GM12878 (cell line): ENCODE results near the gene SH3BP5. TPM values are rescaled to one million over a fixed set of nuclear protein-coding genes. Genes with fewer than 3 reads are reported as not detected.

ENCODE experiments used
- ATAC-seq: fragments of 200-7000 bp; cut with Tn5 transposase; 3 replicates; pipeline ENCODE4 v1.9.1; 2020; ENCODE audit warnings: mild to moderate bottlenecking, moderate library complexity
- BruUV-seq: library from RNA; stranded (reverse); fragments of 400-500 nt; replicated peaks from 2 replicates; lab custom pipeline; 2021; lab: Mats Ljungman, UMichigan
- CTCF ChIA-PET: fragments of 300-600 bp; sonication (Branson Sonifier 250); formaldehyde crosslinking; extraction: SDS; loops from one replicate; lab custom pipeline; 2021; ENCODE audit warnings: inconsistent platforms; lab: Yijun Ruan, JAX
- POLR2A ChIA-PET: fragments of 350-600 bp; formaldehyde crosslinking; extraction: SDS; loops from one replicate; lab custom pipeline; 2021; ENCODE audit warnings: inconsistent platforms; lab: Charles Lee
- RAD21 ChIA-PET: fragments of 300-600 bp; sonication (Branson Sonifier 250); formaldehyde crosslinking; loops from one replicate; lab custom pipeline; 2023; ENCODE audit warnings: antibody characterized with exemption; ENCODE audit not compliant: unreplicated experiment; lab: Charles Lee
- SMC1A ChIA-PET: fragments of 300-600 bp; sonication (Branson Sonifier 250); formaldehyde crosslinking; loops from one replicate; lab custom pipeline; 2023; ENCODE audit not compliant: unreplicated experiment, uncharacterized antibody; lab: Charles Lee
- DNase-seq: peaks from one replicate; pipeline ENCODE4 v3.0.0-alpha.2; 2011; ENCODE audit warnings: low read depth, low spot score
- FAIRE-seq: peaks from 3 replicates; lab custom pipeline; 2011; peaks lifted over from hg19 to GRCh38; lab: Jason Lieb, UNC
- H2AFZ ChIP-seq: 2 replicates; pipeline ENCODE4 v1.6.0; 2011; ENCODE audit warnings: low read depth, low read length, control low read depth; ENCODE audit not compliant: control insufficient read depth
- H3K27ac ChIP-seq: 2 replicates; pipeline ENCODE4 v1.5.1; 2011; ENCODE audit warnings: control low read depth; ENCODE audit not compliant: control insufficient read depth, insufficient read depth
- H3K27me3 ChIP-seq, 2 experiments: replicated peaks in 1 of 2; 2 replicates each; pipeline versions ENCODE4 v1.6.0 to v1.6.1; 2011; ENCODE audit warnings: low read length in 1 of 2; ENCODE audit not compliant: control insufficient read depth in 2 of 2, insufficient read depth in 2 of 2
- H3K36me3 ChIP-seq, 2 experiments: 2 replicates each; pipeline ENCODE4 v1.5.1; 2011; ENCODE audit warnings: low read length in 1 of 2; ENCODE audit not compliant: control insufficient read depth in 2 of 2, insufficient read depth in 2 of 2
- H3K4me1 ChIP-seq: 2 replicates; pipeline ENCODE4 v1.6.1; 2011; ENCODE audit warnings: mild to moderate bottlenecking, low read length, moderate library complexity, mixed read lengths; ENCODE audit not compliant: control insufficient read depth, insufficient read depth
- H3K4me2 ChIP-seq: 2 replicates; pipeline ENCODE4 v1.6.0; 2011; ENCODE audit warnings: control low read depth; ENCODE audit not compliant: control insufficient read depth, insufficient read depth
- H3K4me3 ChIP-seq: fragments of 200-600 bp; sonication (generic); 2 replicates; pipeline ENCODE4 v1.5.1; 2016
- H3K79me2 ChIP-seq: 2 replicates; pipeline ENCODE4 v1.6.0; 2011; ENCODE audit warnings: low read length; ENCODE audit not compliant: control insufficient read depth, insufficient read depth
- H3K9ac ChIP-seq: 2 replicates; pipeline ENCODE4 v1.8.0; 2011; ENCODE audit warnings: low read length, control low read depth, mixed read lengths; ENCODE audit not compliant: control insufficient read depth, insufficient read depth
- H3K9me3 ChIP-seq: replicated peaks from 3 replicates; pipeline ENCODE4 v1.5.1; 2011; ENCODE audit warnings: mild to moderate bottlenecking, low read length; ENCODE audit not compliant: control insufficient read depth, insufficient read depth
- H4K20me1 ChIP-seq: 2 replicates; pipeline ENCODE4 v1.6.0; 2011; ENCODE audit not compliant: control insufficient read depth, insufficient read depth
- ATF7 ChIP-seq: fragments of 450-650 bp; IDR thresholded peaks from 2 replicates; pipeline ENCODE4 v1.6.1; 2016; ENCODE audit warnings: low read depth, mild to moderate bottlenecking
- BHLHE40 ChIP-seq, 2 experiments: fragments of 450-650 bp in 1 of 2; IDR thresholded peaks; 2 replicates each; pipeline ENCODE4 v1.6.1; 2011 to 2017; ENCODE audit warnings: low read depth in 2 of 2, borderline replicate concordance in 1 of 2, improper control_type of control experiment in 1 of 2, low read length in 1 of 2, mild to moderate bottlenecking in 1 of 2
- CHD1 ChIP-seq: IDR thresholded peaks from 2 replicates; pipeline ENCODE4 v1.6.1; 2012; ENCODE audit warnings: low read depth, low read length, improper control_type of control experiment
- CREM ChIP-seq: IDR thresholded peaks from 2 replicates; pipeline ENCODE4 v1.6.1; 2014; ENCODE audit warnings: antibody characterized with exemption, low read depth
- FOXM1 ChIP-seq: IDR thresholded peaks from 2 replicates; pipeline ENCODE4 v1.6.1; 2012; ENCODE audit warnings: low read depth, mild to moderate bottlenecking, inconsistent platforms, low read length, moderate library complexity
- GABPA ChIP-seq: IDR thresholded peaks from 2 replicates; pipeline ENCODE4 v1.6.1; 2014; ENCODE audit warnings: antibody characterized with exemption, low read depth, mild to moderate bottlenecking, inconsistent platforms
- HDAC6 ChIP-seq: fragments of 200-600 bp; sonication (generic); IDR thresholded peaks from one replicate; pipeline ENCODE4 v1.8.0; 2017; ENCODE audit warnings: antibody characterized with exemption; ENCODE audit not compliant: unreplicated experiment
- IKZF1 ChIP-seq: fragments of 450-650 bp; conservative IDR thresholded peaks from 2 replicates; pipeline ENCODE4 v1.6.1; 2017; ENCODE audit warnings: antibody characterized with exemption, mild to moderate bottlenecking
- JUNB ChIP-seq: IDR thresholded peaks from 2 replicates; pipeline ENCODE4 v1.6.1; 2016; ENCODE audit warnings: antibody characterized with exemption, mild to moderate bottlenecking
- JUND ChIP-seq: IDR thresholded peaks from 2 replicates; pipeline ENCODE4 v1.6.1; 2012; ENCODE audit warnings: low read depth, mild to moderate bottlenecking, low read length, improper control_type of control experiment, moderate library complexity
- MEF2A ChIP-seq: IDR thresholded peaks from 2 replicates; pipeline ENCODE4 v1.6.1; 2011; ENCODE audit warnings: low read depth, mild to moderate bottlenecking, low read length, moderate library complexity; ENCODE audit not compliant: insufficient read depth
- MTA2 ChIP-seq: fragments of 450-650 bp; IDR thresholded peaks from 2 replicates; pipeline ENCODE4 v1.6.1; 2016; ENCODE audit warnings: low read depth, mild to moderate bottlenecking, moderate library complexity
- NFIC ChIP-seq: IDR thresholded peaks from 2 replicates; pipeline ENCODE4 v1.6.1; 2012; ENCODE audit warnings: low read depth, mild to moderate bottlenecking, inconsistent platforms, low read length, moderate library complexity
- NFYB ChIP-seq: IDR thresholded peaks from 2 replicates; pipeline ENCODE4 v1.6.1; 2011; ENCODE audit warnings: low read depth, mild to moderate bottlenecking, low read length, improper control_type of control experiment, moderate library complexity; ENCODE audit not compliant: insufficient read depth
- PAX5 ChIP-seq: IDR thresholded peaks from 2 replicates; pipeline ENCODE4 v1.6.1; 2011; ENCODE audit warnings: low read depth, low read length, borderline replicate concordance
- SIN3A ChIP-seq: IDR thresholded peaks from 2 replicates; pipeline ENCODE4 v1.6.1; 2012; ENCODE audit warnings: low read depth, low read length, improper control_type of control experiment
- SPI1 ChIP-seq: IDR thresholded peaks from 2 replicates; pipeline ENCODE4 v1.6.1; 2011; ENCODE audit warnings: low read depth, mild to moderate bottlenecking, low read length, moderate library complexity, borderline replicate concordance; ENCODE audit not compliant: insufficient read depth
- TCF7 ChIP-seq: IDR thresholded peaks from 2 replicates; pipeline ENCODE4 v1.6.1; 2014; ENCODE audit warnings: antibody characterized with exemption, borderline replicate concordance
- ZNF217 ChIP-seq: fragments of 450-650 bp; IDR thresholded peaks from 2 replicates; pipeline ENCODE4 v1.6.1; 2017; ENCODE audit warnings: antibody characterized with exemption, mild to moderate bottlenecking
- WGBS: methylation state at CpG from one replicate; pipeline ENCODE4 v1.1.6; 2016; ENCODE audit warnings: low lambda C conversion rate; ENCODE audit not compliant: insufficient replicate concordance, insufficient coverage; ENCODE audit errors: missing lambda C conversion rate; 5-methylcytosine and 5-hydroxymethylcytosine counted together
- in situ Hi-C: fragments of 300-500 bp; cut with MboI; formaldehyde crosslinking; loops from 9 replicates; pipeline ENCODE4 v1.14.3; 2018; ENCODE audit warnings: mixed read lengths
- intact Hi-C: fragments of 100-400 bp; cut with micrococcal nuclease; formaldehyde crosslinking; loops from one replicate; pipeline ENCODE4 v1.14.2; 2022; ENCODE audit not compliant: unreplicated experiment
- polyA plus RNA-seq, 11 experiments: library from polyadenylated mRNA; depleted of rRNA in 4 of 11; unstranded in 6 of 11; stranded (reverse) in 5 of 11; fragments of >200 nt; fragmentation: Nextera tagmentation in 4 of 11; fragmentation: Illumina TruSeq in 1 of 11; extraction: Ambion mirVana in 4 of 11; extraction: Trizol in 1 of 11; gene quantifications; 1 replicate in 1 of 11; 2 replicates in 10 of 11; pipeline versions ENCODE4 v1.2.1 to v1.2.3, GENCODE V29; 2011 to 2016; ENCODE audit warnings: inconsistent platforms in 2 of 11, missing spikeins in 2 of 11, low read depth in 1 of 11
- total RNA-seq, 4 experiments: library from RNA; depleted of rRNA in 3 of 4; stranded (reverse); fragments of >200 nt in 3 of 4; fragmentation: Illumina TruSeq in 1 of 4; extraction: Trizol in 1 of 4; gene quantifications; 2 replicates each; pipeline versions ENCODE4 v1.2.1 to v1.2.3, GENCODE V29; 2013 to 2021
- TF ChIP-seq, protein P1 (sequence below): fragments of 450-650 bp; IDR thresholded peaks from 2 replicates; pipeline ENCODE4 v1.6.1; 2017; ENCODE audit warnings: low read depth, mild to moderate bottlenecking, moderate library complexity
- TF ChIP-seq, protein P2 (sequence below): IDR thresholded peaks from 2 replicates; pipeline ENCODE4 v1.6.1; 2011; ENCODE audit warnings: low read depth, low read length, improper control_type of control experiment, borderline replicate concordance

The SH3BP5 gene
- total and polyA plus RNA-seq, 10 of the 15 experiments (the other 5 are each of a cell fraction or from before 2014, with no cell fraction given): 14.9 to 87.5 (median 43.7) TPM

DNA sequence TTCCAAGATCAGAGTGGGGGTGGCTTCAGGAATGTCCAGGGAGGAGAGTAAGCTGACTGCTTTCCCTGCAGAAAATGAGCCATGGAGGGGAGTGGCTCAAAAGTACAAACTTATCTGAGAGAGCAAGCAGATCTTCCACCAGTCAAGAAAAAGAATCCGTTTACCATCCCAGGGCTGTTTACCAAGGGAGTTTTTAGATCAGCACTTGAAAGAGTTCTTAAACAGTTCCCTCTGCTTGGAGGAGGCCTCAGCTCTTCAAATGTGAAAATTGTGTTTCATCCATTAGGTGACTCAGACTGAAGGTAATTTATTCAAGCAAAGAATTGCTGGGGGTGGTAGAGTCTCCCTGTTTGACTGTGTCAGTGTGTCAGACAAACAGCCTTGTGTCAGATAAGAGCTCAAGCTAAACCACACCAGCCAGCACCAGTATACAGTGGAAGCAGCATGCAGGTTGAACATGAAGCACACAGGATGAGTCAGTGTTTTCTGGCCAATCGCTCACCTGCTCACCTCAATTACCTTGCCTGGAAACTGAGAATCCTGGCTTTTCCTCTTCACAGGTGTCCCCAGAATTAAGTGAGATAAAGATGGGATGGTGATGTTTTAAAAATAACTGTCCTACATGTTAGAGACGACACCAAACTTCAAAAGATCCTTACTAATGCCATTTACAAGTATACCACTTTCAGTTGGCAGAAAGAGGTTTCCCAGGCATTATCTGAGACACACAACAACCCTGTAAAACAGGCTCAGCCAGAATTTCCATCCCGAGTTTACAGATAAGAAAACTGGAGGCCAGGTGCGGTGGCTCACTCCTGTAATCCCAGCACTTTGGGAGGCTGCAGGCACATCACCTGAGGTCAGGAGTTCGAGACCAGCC is 21.7 kb downstream of the SH3BP5 start:
- H3K4me3 ChIP-seq: no peak overlapping the region
- no peaks in the 10 kb centered on the region; the same call in 2 of the 3 replicates for H3K9me3 ChIP-seq
- ChIA-PET RAD21 (interaction anchor here (1.0 to 4.2 kb wide), 11 partner anchors 10 to 74 kb away, joined by 3 to 20 read pairs (median 5); partner anchors contain the start of gene SH3BP5), POLR2A (interaction anchor here (0.8 to 1.5 kb wide), 5 partner anchors 9 to 74 kb away, joined by 3 to 8 read pairs (median 4); no protein-coding TSS in a partner anchor), SMC1A (interaction anchor here (0.7 to 2.5 kb wide), 16 partner anchors 10 to 203 kb away, joined by 3 to 7 read pairs (median 4); no protein-coding TSS in a partner anchor), CTCF (interaction anchor here (0.8 to 1.9 kb wide), 10 partner anchors 10 to 246 kb away, joined by 3 to 7 read pairs (median 4); no protein-coding TSS in a partner anchor)
- H3K27ac ChIP-seq: peak overlapping the region; percentile 78
- in situ Hi-C loops: no loop called here
- ATAC-seq (peak; percentile 93), FAIRE-seq (peak; percentile 94), DNase-seq (peak; percentile 67)
- H3K4me2 ChIP-seq: peak overlapping the region; percentile 64
- H3K9ac ChIP-seq: peak overlapping the region; percentile 42
- peaks cover 17% of the 10 kb centered on the region for H3K79me2 ChIP-seq
- no peaks in the 10 kb centered on the region for H3K27me3 ChIP-seq
- peaks cover 0 to 8% of the 10 kb centered on the region in 2 experiments; a peak in 2 of 4 replicates for H3K36me3 ChIP-seq
- peaks cover 51% of the 10 kb centered on the region for H3K4me1 ChIP-seq
- no TSS peak for BruUV-seq
- H4K20me1 ChIP-seq: no peaks in the 10 kb centered on the region
- intact Hi-C loops: loop anchor here (2.0 kb wide), 1 partner anchor 18 kb away; no protein-coding TSS in a partner anchor
- no peak overlapping the region for H2AFZ ChIP-seq
- 2% methylated on average over 6 of the region's 6 CpGs for WGBS
- TF ChIP-seq, protein P1, sequence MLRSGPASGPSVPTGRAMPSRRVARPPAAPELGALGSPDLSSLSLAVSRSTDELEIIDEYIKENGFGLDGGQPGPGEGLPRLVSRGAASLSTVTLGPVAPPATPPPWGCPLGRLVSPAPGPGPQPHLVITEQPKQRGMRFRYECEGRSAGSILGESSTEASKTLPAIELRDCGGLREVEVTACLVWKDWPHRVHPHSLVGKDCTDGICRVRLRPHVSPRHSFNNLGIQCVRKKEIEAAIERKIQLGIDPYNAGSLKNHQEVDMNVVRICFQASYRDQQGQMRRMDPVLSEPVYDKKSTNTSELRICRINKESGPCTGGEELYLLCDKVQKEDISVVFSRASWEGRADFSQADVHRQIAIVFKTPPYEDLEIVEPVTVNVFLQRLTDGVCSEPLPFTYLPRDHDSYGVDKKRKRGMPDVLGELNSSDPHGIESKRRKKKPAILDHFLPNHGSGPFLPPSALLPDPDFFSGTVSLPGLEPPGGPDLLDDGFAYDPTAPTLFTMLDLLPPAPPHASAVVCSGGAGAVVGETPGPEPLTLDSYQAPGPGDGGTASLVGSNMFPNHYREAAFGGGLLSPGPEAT: 0 out of 2 replicates have a peak, but pooled peaks have one; percentile 20
- TF ChIP-seq MEF2A (0 out of 2 replicates have a peak, but pooled peaks have one; percentile 34), FOXM1 (peak; percentile 86; the same call in 1 of the 2 replicates), TCF7 (peak; percentile 63; the same call in 1 of the 2 replicates), IKZF1 (peak; percentile 50; the same call in 1 of the 2 replicates), SPI1 (no peak), PAX5 (peak; percentile 54; the same call in 1 of the 2 replicates), HDAC6 (no peak), JUNB (peak; percentile 95), SIN3A (no peak), BHLHE40 (IDR thresholded peaks at IDR 0.05; ENCODE audit: borderline replicate concordance in 1 of 2, low read depth in 2 of 2, low read length in 1 of 2) (peak in 1 of 2 experiments; percentile 31; a peak in 1 of 4 replicates), JUND (peak; percentile 41; the same call in 1 of the 2 replicates), MTA2 (peak; percentile 69), GABPA (no peak; the same call in 1 of the 2 replicates), CREM (peak; percentile 87), NFIC (peak; percentile 80), ZNF217 (no peak), CHD1 (no peak), NFYB (no peak), ATF7 (peak; percentile 52)
- TF ChIP-seq, protein P2, sequence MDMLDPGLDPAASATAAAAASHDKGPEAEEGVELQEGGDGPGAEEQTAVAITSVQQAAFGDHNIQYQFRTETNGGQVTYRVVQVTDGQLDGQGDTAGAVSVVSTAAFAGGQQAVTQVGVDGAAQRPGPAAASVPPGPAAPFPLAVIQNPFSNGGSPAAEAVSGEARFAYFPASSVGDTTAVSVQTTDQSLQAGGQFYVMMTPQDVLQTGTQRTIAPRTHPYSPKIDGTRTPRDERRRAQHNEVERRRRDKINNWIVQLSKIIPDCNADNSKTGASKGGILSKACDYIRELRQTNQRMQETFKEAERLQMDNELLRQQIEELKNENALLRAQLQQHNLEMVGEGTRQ: no peak
